Chondrocyte (in vitro differentiated cells): Measurements from ENCODE around the gene COBLL1. TPM values are rescaled to one million over a fixed set of nuclear protein-coding genes. Genes with fewer than 3 reads are reported as not detected.

Source experiments
- DNase-seq: peaks from one replicate; pipeline ENCODE4 v3.0.0; 2021; ENCODE audit warnings: mixed read lengths, low spot score
- H3K27ac Mint-ChIP-seq: one replicate; pipeline ENCODE4 v1.8.0; 2021; ENCODE audit warnings: mild to moderate bottlenecking, moderate library complexity, mixed read lengths; ENCODE audit not compliant: unreplicated experiment
- H3K27me3 Mint-ChIP-seq: 2 replicates; pipeline ENCODE4 v1.8.0; 2021; ENCODE audit warnings: low read depth, mixed read lengths
- H3K36me3 Mint-ChIP-seq: 2 replicates; pipeline ENCODE4 v1.8.0; 2021; ENCODE audit warnings: low read depth, mixed read lengths
- H3K4me1 Mint-ChIP-seq: 2 replicates; pipeline ENCODE4 v1.8.0; 2021; ENCODE audit warnings: low read depth, mild to moderate bottlenecking, mixed read lengths
- H3K4me3 Mint-ChIP-seq: one replicate; pipeline ENCODE4 v1.8.0; 2021; ENCODE audit warnings: mild to moderate bottlenecking, moderate library complexity, mixed read lengths; ENCODE audit not compliant: unreplicated experiment
- H3K9me3 Mint-ChIP-seq: 2 replicates; pipeline ENCODE4 v1.8.0; 2021; ENCODE audit warnings: low read depth, mixed read lengths
- CTCF ChIP-seq: fragments of 200-600 bp; sonication (generic); IDR thresholded peaks from 2 replicates; pipeline ENCODE4 v1.5.0; 2021; ENCODE audit warnings: antibody characterized with exemption, mild to moderate bottlenecking, moderate library complexity
- total RNA-seq: library from RNA; stranded (reverse); gene quantifications from 3 replicates; pipeline ENCODE4 v1.2.1, GENCODE V29; 2021

Gene COBLL1
- total RNA-seq, 1 donor from 2014 or later = 43.7 TPM

- no peak overlapping the region for H3K4me3 Mint-ChIP-seq
- no peaks in the 10 kb centered on the region for H3K27me3 Mint-ChIP-seq
- H3K9me3 Mint-ChIP-seq = no peaks in the 10 kb centered on the region
- DNase-seq = no peak
- H3K4me1 Mint-ChIP-seq = peaks cover 40% of the 10 kb centered on the region
- no peaks in the 10 kb centered on the region for H3K36me3 Mint-ChIP-seq
- no peak overlapping the region for H3K27ac Mint-ChIP-seq
- no peak for TF ChIP-seq CTCF
These were observed 32.8 kb downstream of the COBLL1 start for GRCh38 chr2:164808776-164809175.

- DNase-seq = no peak
- no peak overlapping the region for H3K4me3 Mint-ChIP-seq
- H3K4me1 Mint-ChIP-seq = peaks cover 44% of the 10 kb centered on the region
- no peaks in the 10 kb centered on the region for H3K36me3 Mint-ChIP-seq
- no peak for TF ChIP-seq CTCF
- H3K9me3 Mint-ChIP-seq = no peaks in the 10 kb centered on the region
- peak overlapping the region; percentile 79 for H3K27ac Mint-ChIP-seq
- H3K27me3 Mint-ChIP-seq = no peaks in the 10 kb centered on the region
These were observed 37.7 kb downstream of the COBLL1 start for GRCh38 chr2:164803776-164804466.

- no peaks in the 10 kb centered on the region for H3K9me3 Mint-ChIP-seq
- peaks cover 49% of the 10 kb centered on the region for H3K4me1 Mint-ChIP-seq
- no peaks in the 10 kb centered on the region for H3K36me3 Mint-ChIP-seq
- peak overlapping the region; percentile 37 for H3K27ac Mint-ChIP-seq
- no peak overlapping the region for H3K4me3 Mint-ChIP-seq
- no peak for DNase-seq
- H3K27me3 Mint-ChIP-seq = no peaks in the 10 kb centered on the region
- no peak for TF ChIP-seq CTCF
These were observed 39.4 kb downstream of the COBLL1 start for GRCh38 chr2:164802095-164802707.

- Mint-ChIP-seq H3K27ac (no peak overlapping the region), H3K9me3 (no peaks in the 10 kb centered on the region), H3K4me1 (peaks cover 52% of the 10 kb centered on the region), H3K36me3 (no peaks in the 10 kb centered on the region), H3K4me3 (no peak overlapping the region), H3K27me3 (no peaks in the 10 kb centered on the region)
- TF ChIP-seq CTCF = no peak
- no peak for DNase-seq
These were observed 41.1 kb downstream of the COBLL1 start for GRCh38 chr2:164800572-164800971.

- no peak for TF ChIP-seq CTCF
- Mint-ChIP-seq H3K27ac (no peak overlapping the region), H3K4me3 (no peak overlapping the region), H3K27me3 (no peaks in the 10 kb centered on the region), H3K36me3 (no peaks in the 10 kb centered on the region), H3K9me3 (no peaks in the 10 kb centered on the region), H3K4me1 (peaks cover 64% of the 10 kb centered on the region)
- DNase-seq = no peak
These were observed 44.0 kb downstream of the COBLL1 start for GRCh38 chr2:164797627-164798026.
